Hepatocyte (in vitro differentiated cells): Measurements from ENCODE around the gene NNAT.

ENCODE experiments used
- CTCF ChIP-seq: fragments of 200-600 bp; sonication (generic); IDR thresholded peaks from 2 replicates; pipeline ENCODE4 v1.5.1; 2016; ENCODE audit warnings: antibody characterized with exemption, mild to moderate bottlenecking; ENCODE audit not compliant: poor library complexity
- EZH2phosphoT487 ChIP-seq: fragments of 200-600 bp; sonication (generic); IDR thresholded peaks from one replicate; pipeline ENCODE4 v1.6.1; 2018; ENCODE audit warnings: antibody characterized with exemption, mild to moderate bottlenecking, low read depth, moderate library complexity; ENCODE audit not compliant: unreplicated experiment, severe bottlenecking

- TF ChIP-seq CTCF (no peak), EZH2phosphoT487 (no peak)
Observed at GRCh38 chr20:37492945-37493344, 28.1 kb upstream of the NNAT start.
